Fibroblast of lung (primary cell): Measurements from ENCODE around the gene ZBTB7C. TPM values are rescaled to one million over a fixed set of nuclear protein-coding genes. Genes with fewer than 3 reads are reported as not detected.
A peak's percentile ranks its signal among the peaks of the same experiment; 100 is the strongest.

Source experiments
- DNase-seq, 2 donors: peaks; one replicate each; pipeline versions ENCODE4 v3.0.0 to v3.0.0-alpha.2; 2010; ENCODE audit warnings: low read depth in 2 of 2
- H2AFZ ChIP-seq: 2 replicates; pipeline ENCODE4 v1.5.1; 2012; ENCODE audit warnings: low read length, control low read depth, inconsistent platforms
- H3K27ac ChIP-seq: 2 replicates; pipeline ENCODE4 v1.5.1; 2011; ENCODE audit warnings: low read length, control low read depth; ENCODE audit not compliant: insufficient read depth
- H3K27me3 ChIP-seq: 2 replicates; pipeline ENCODE4 v1.5.1; 2011; ENCODE audit warnings: mild to moderate bottlenecking, low read length; ENCODE audit not compliant: control insufficient read depth, insufficient read depth
- H3K36me3 ChIP-seq: 2 replicates; pipeline ENCODE4 v1.5.1; 2011; ENCODE audit warnings: low read length; ENCODE audit not compliant: control insufficient read depth, insufficient read depth
- H3K4me1 ChIP-seq: 2 replicates; pipeline ENCODE4 v1.5.1; 2011; ENCODE audit warnings: low read length; ENCODE audit not compliant: control insufficient read depth, insufficient read depth; ENCODE audit errors: extremely low read depth
- H3K4me2 ChIP-seq: 2 replicates; pipeline ENCODE4 v1.5.1; 2011; ENCODE audit warnings: low read length, control low read depth; ENCODE audit not compliant: insufficient read depth; ENCODE audit errors: extremely low read depth
- H3K4me3 ChIP-seq, 4 experiments: fragments of 200-600 bp in 1 of 4; sonication (generic) in 1 of 4; replicated peaks in 1 of 4; 2 replicates each; pipeline ENCODE4 v1.5.1; 2011 to 2016; ENCODE audit warnings: low read length in 4 of 4, low read depth in 3 of 4, mild to moderate bottlenecking in 3 of 4, control low read depth in 2 of 4, inconsistent platforms in 1 of 4, mixed read lengths in 1 of 4; ENCODE audit not compliant: insufficient read depth in 1 of 4; ENCODE audit errors: control extremely low read depth in 1 of 4
- H3K79me2 ChIP-seq: 2 replicates; pipeline ENCODE4 v1.5.1; 2012; ENCODE audit warnings: mild to moderate bottlenecking, low read length, inconsistent platforms; ENCODE audit not compliant: control insufficient read depth, insufficient read depth
- H3K9ac ChIP-seq: 2 replicates; pipeline ENCODE4 v1.5.1; 2011; ENCODE audit warnings: mild to moderate bottlenecking, low read length, control low read depth; ENCODE audit not compliant: insufficient read depth
- H3K9me3 ChIP-seq: 2 replicates; pipeline ENCODE4 v1.5.1; 2012; ENCODE audit warnings: low read depth, low read length; ENCODE audit not compliant: control insufficient read depth, insufficient read depth
- H4K20me1 ChIP-seq: 2 replicates; pipeline ENCODE4 v1.5.1; 2011; ENCODE audit warnings: low read length; ENCODE audit not compliant: control insufficient read depth, insufficient read depth; ENCODE audit errors: extremely low read depth
- CTCF ChIP-seq, 2 donors: IDR thresholded peaks in 1 of 2; conservative IDR thresholded peaks in 1 of 2; 1 replicate in 1 of 2; 2 replicates in 1 of 2; pipeline ENCODE4 v1.5.1; 2011 to 2012; ENCODE audit warnings: low read length in 2 of 2, control low read depth in 1 of 2, inconsistent platforms in 1 of 2, low read depth in 1 of 2, mild to moderate bottlenecking in 1 of 2
- EZH2 ChIP-seq: IDR thresholded peaks from 2 replicates; pipeline ENCODE4 v1.5.1; 2012; ENCODE audit warnings: low read length, control low read depth, mild to moderate bottlenecking; ENCODE audit errors: missing control alignments
- polyA plus RNA-seq, 2 donors: library from polyadenylated mRNA; depleted of rRNA in 1 of 2; stranded (reverse) in 1 of 2; unstranded in 1 of 2; fragments of >200 nt; gene quantifications; 2 replicates each; pipeline ENCODE4 v1.2.1, GENCODE V29; 2011 to 2012; ENCODE audit warnings: missing spikeins in 1 of 2
- total RNA-seq: library from RNA; depleted of rRNA; stranded (reverse); fragments of >200 nt; gene quantifications from 2 replicates; pipeline ENCODE4 v1.2.1, GENCODE V29; 2014

ZBTB7C gene
- total and polyA plus RNA-seq, 2 donors (not counting 1 experiment from before 2014, with no cell fraction given), result 0.19 to 0.33 TPM

DNA sequence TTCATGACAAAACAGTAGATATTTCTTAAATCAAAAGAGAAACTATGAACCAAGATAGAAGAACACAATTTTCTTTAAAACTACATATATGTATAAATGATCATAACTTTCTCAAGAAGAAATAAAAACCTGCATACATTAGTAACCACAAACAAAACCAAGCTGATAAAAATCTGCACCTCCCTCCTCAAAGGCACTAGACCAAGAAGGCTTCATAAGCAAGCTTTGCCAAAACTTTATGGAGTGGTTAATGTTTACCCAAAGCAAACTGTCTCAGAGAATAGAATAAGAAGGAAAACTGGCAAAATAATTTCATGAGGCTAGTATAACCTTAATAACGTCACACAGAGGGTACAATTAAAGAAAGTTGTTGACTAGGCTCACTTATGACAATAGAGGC is 138.3 kb downstream of the ZBTB7C start:
- Histone ChIP-seq H3K79me2 (no peaks in the 10 kb centered on the region), H4K20me1 (no peaks in the 10 kb centered on the region), H3K4me3 (no peak overlapping the region), H3K27me3 (no peaks in the 10 kb centered on the region), H3K27ac (no peak overlapping the region), H3K9ac (no peak overlapping the region), H3K9me3 (no peaks in the 10 kb centered on the region), H3K36me3 (no peaks in the 10 kb centered on the region), H2AFZ (no peak overlapping the region), H3K4me2 (no peak overlapping the region), H3K4me1 (no peaks in the 10 kb centered on the region)
- TF ChIP-seq CTCF (conservative IDR thresholded peaks at IDR 0.05 in 1 of 2, IDR thresholded peaks at IDR 0.05 in 1 of 2; ENCODE audit: low read depth in 1 of 2, low read length in 2 of 2) (no peak), EZH2 (no peak)
- no peak for DNase-seq

- Histone ChIP-seq H2AFZ (no peak overlapping the region), H3K9ac (no peak overlapping the region), H4K20me1 (no peaks in the 10 kb centered on the region), H3K79me2 (no peaks in the 10 kb centered on the region), H3K4me1 (no peaks in the 10 kb centered on the region), H3K4me2 (no peak overlapping the region), H3K36me3 (no peaks in the 10 kb centered on the region), H3K4me3 (no peak overlapping the region), H3K27ac (no peak overlapping the region), H3K27me3 (no peaks in the 10 kb centered on the region), H3K9me3 (no peaks in the 10 kb centered on the region)
- TF ChIP-seq CTCF (conservative IDR thresholded peaks at IDR 0.05 in 1 of 2, IDR thresholded peaks at IDR 0.05 in 1 of 2; ENCODE audit: low read depth in 1 of 2, low read length in 2 of 2), result no peak
- TF ChIP-seq EZH2, result no peak
- no peak for DNase-seq
Observed at GRCh38 chr18:48265328-48265727, 143.9 kb downstream of the ZBTB7C start.

DNA sequence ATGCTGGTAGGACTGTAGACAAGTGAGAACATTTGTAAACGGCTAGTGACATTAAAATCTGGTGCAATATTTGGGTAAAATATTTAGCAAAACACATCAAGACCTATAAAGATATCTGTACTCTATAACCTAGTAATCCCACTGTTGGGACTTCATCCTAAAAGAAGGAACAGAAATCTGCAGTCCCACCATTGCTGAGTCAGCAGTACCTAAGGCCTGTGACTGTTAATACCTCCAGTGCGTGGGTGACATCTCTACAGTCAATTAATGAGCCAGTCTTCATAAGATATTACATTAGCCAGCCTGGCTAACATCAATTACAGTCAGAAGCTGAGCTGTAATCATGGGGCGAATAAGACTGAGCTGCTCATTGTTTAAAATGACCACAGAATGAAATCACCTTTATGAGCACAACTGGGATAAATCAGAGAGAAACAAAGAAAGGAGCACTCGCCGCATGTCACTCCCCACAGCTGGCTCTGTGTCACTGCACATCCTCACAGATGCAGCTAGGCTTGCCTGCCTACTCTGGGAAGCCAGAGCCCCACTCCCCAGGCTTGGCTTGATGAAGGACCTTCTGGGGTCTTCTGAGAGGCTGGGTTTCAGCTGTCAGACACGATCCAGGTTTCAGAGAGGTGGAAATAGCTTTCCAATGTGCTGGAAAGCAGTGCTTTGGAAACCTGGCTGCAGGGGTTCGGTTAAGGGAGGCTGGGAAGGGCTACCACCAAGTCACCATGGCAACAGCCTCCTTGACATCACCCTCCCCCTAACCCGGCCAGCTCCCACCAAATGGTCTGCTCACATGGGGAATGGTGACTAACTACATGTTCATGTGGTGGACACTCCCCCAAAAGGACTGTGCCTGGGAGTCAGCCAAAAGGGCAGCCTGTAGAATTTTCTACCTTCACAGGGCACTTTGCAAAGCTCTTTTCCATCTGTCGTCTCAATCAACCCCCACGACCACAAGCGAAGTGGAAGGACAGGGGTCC is 145.0 kb downstream of the ZBTB7C start:
- no peak overlapping the region for H3K9ac ChIP-seq
- no peaks in the 10 kb centered on the region for H3K36me3 ChIP-seq
- peak in 1 of 2 donors; percentile 48 for DNase-seq
- H3K27ac ChIP-seq, result no peak overlapping the region
- no peaks in the 10 kb centered on the region for H3K4me1 ChIP-seq
- TF ChIP-seq EZH2 (no peak), CTCF (conservative IDR thresholded peaks at IDR 0.05 in 1 of 2, IDR thresholded peaks at IDR 0.05 in 1 of 2; ENCODE audit: low read depth in 1 of 2, low read length in 2 of 2) (no peak)
- H4K20me1 ChIP-seq, result no peaks in the 10 kb centered on the region
- H3K79me2 ChIP-seq, result no peaks in the 10 kb centered on the region
- no peak overlapping the region for H3K4me3 ChIP-seq
- H3K27me3 ChIP-seq, result no peaks in the 10 kb centered on the region
- no peak overlapping the region for H2AFZ ChIP-seq
- no peaks in the 10 kb centered on the region for H3K9me3 ChIP-seq
- no peak overlapping the region for H3K4me2 ChIP-seq
